Measurements from ENCODE around the gene STUM.

GRCh38 chr1:226547754-226548191, 791 bp upstream of the STUM start:
- TF ChIP-seq EZH2 (IDR thresholded peaks at IDR 0.05; ENCODE audit: borderline replicate concordance): no peak
- TF ChIP-seq CTCF (IDR thresholded peaks at IDR 0.05; ENCODE audit: poor library complexity): peak; percentile 90
- TF ChIP-seq EZH2phosphoT487 (IDR thresholded peaks at IDR 0.05; ENCODE audit: low read depth, severe bottlenecking, unreplicated experiment): no peak
